B cell (primary cell): ENCODE data around the gene SH3BP2. TPM values are rescaled to one million over a fixed set of nuclear protein-coding genes. Genes with fewer than 3 reads are reported as not detected.
A peak's percentile ranks its signal among the peaks of the same experiment; 100 is the strongest.

ENCODE experiments used
- ATAC-seq: fragments of 200-7000 bp; cut with Tn5 transposase; one replicate; pipeline ENCODE4 v1.10.0; 2021; ENCODE audit warnings: low read depth, mild to moderate bottlenecking, moderate number of reproducible peaks, moderate library complexity
- CTCF ChIA-PET: fragments of 350-600 bp; sonication (Branson Sonifier 250); formaldehyde crosslinking; loops from one replicate; lab custom pipeline; 2021; ENCODE audit warnings: antibody characterized with exemption, inconsistent platforms; lab: Charles Lee
- POLR2A ChIA-PET: fragments of 350-600 bp; sonication (Branson Sonifier 250); formaldehyde crosslinking; loops from one replicate; lab custom pipeline; 2021; ENCODE audit warnings: antibody characterized with exemption; lab: Charles Lee
- DNase-seq: peaks from one replicate; pipeline ENCODE4 v3.0.0; 2013
- H2AFZ ChIP-seq: 2 replicates; pipeline ENCODE4 v1.6.1; 2012; ENCODE audit warnings: mild to moderate bottlenecking, low read depth, low read length; ENCODE audit not compliant: insufficient read depth, poor library complexity, severe bottlenecking
- H3K27ac ChIP-seq, 2 donors: 1 replicate in 1 of 2; 2 replicates in 1 of 2; pipeline ENCODE4 v1.5.1; 2012 to 2013; ENCODE audit warnings: low read length in 2 of 2, mild to moderate bottlenecking in 2 of 2, moderate library complexity in 1 of 2
- H3K27me3 ChIP-seq, 4 experiments: fragments of 200-600 bp in 1 of 4; sonication (generic) in 1 of 4; replicated peaks in 1 of 4; 1 replicate in 2 of 4; 2 replicates in 2 of 4; pipeline versions ENCODE4 v1.6.1 to v1.7.0; 2013 to 2016; ENCODE audit warnings: low read length in 3 of 4, mild to moderate bottlenecking in 2 of 4, mixed read lengths in 1 of 4, moderate library complexity in 1 of 4; ENCODE audit not compliant: insufficient read depth in 4 of 4, control insufficient read depth in 3 of 4; ENCODE audit errors: control extremely low read depth in 1 of 4
- H3K36me3 ChIP-seq, 2 experiments: replicated peaks in 1 of 2; 1 replicate in 1 of 2; 2 replicates in 1 of 2; pipeline versions ENCODE4 v1.6.1 to v1.7.1; 2013; ENCODE audit warnings: low read length in 1 of 2; ENCODE audit not compliant: insufficient read depth in 2 of 2, control insufficient read depth in 1 of 2; ENCODE audit errors: control extremely low read depth in 1 of 2, extremely low read depth in 1 of 2
- H3K4me1 ChIP-seq, 2 donors: fragments of 200-600 bp in 1 of 2; sonication (generic) in 1 of 2; 1 replicate in 1 of 2; 2 replicates in 1 of 2; pipeline versions ENCODE4 v1.5.1 to v1.6.1; 2013 to 2017; ENCODE audit warnings: low read length in 2 of 2; ENCODE audit not compliant: control insufficient read depth in 2 of 2, insufficient read depth in 2 of 2
- H3K4me2 ChIP-seq: replicated peaks from 2 replicates; pipeline ENCODE3; 2012; ENCODE audit warnings: mild to moderate bottlenecking, low read depth, low read length; ENCODE audit not compliant: poor library complexity, severe bottlenecking
- H3K4me3 ChIP-seq, 5 experiments: fragments of 200-600 bp in 1 of 5; sonication (generic) in 1 of 5; 1 replicate in 3 of 5; 2 replicates in 2 of 5; pipeline versions ENCODE4 v1.5.1 to v1.7.0; 2011 to 2016; ENCODE audit warnings: low read length in 4 of 5, mild to moderate bottlenecking in 4 of 5, low read depth in 2 of 5, control low read depth in 1 of 5, moderate library complexity in 1 of 5; ENCODE audit not compliant: insufficient read depth in 1 of 5; ENCODE audit errors: control extremely low read depth in 1 of 5, extremely low read depth in 1 of 5
- H3K79me2 ChIP-seq: fragments of 200-600 bp; sonication (generic); one replicate; pipeline ENCODE4 v1.6.0; 2016; ENCODE audit warnings: low read length; ENCODE audit not compliant: control insufficient read depth, insufficient read depth
- H3K9ac ChIP-seq: fragments of 200-600 bp; sonication (generic); 2 replicates; pipeline ENCODE4 v1.6.1; 2017; ENCODE audit warnings: mild to moderate bottlenecking, low read length, moderate library complexity
- H3K9me3 ChIP-seq, 3 donors: one replicate each; pipeline versions ENCODE4 v1.6.1 to v1.7.1; 2013; ENCODE audit warnings: low read length in 2 of 3; ENCODE audit not compliant: control insufficient read depth in 2 of 3, insufficient read depth in 1 of 3; ENCODE audit errors: control extremely low read depth in 1 of 3
- H4K20me1 ChIP-seq: 2 replicates; pipeline ENCODE4 v1.6.0; 2012; ENCODE audit warnings: mild to moderate bottlenecking, low read length; ENCODE audit not compliant: insufficient read depth, control insufficient read depth, poor library complexity, severe bottlenecking
- H3K27ac Mint-ChIP-seq: one replicate; pipeline ENCODE4 v1.8.0; 2021; ENCODE audit warnings: mixed read lengths
- H3K27me3 Mint-ChIP-seq: one replicate; pipeline ENCODE4 v1.8.0; 2021; ENCODE audit warnings: mixed read lengths
- H3K4me1 Mint-ChIP-seq: one replicate; pipeline ENCODE4 v1.8.0; 2021; ENCODE audit warnings: mixed read lengths
- H3K4me3 Mint-ChIP-seq: one replicate; pipeline ENCODE4 v1.8.0; 2021; ENCODE audit warnings: mixed read lengths
- H3K9me3 Mint-ChIP-seq: one replicate; pipeline ENCODE4 v1.8.0; 2022; ENCODE audit warnings: mixed read lengths; ENCODE audit not compliant: insufficient read depth
- EZH2 ChIP-seq: IDR thresholded peaks from 2 replicates; pipeline ENCODE4 v1.6.1; 2012; ENCODE audit warnings: borderline replicate concordance, low read depth, mild to moderate bottlenecking, moderate library complexity, low read length; ENCODE audit not compliant: insufficient read depth, poor library complexity, severe bottlenecking
- WGBS: methylation state at CpG from one replicate; pipeline ENCODE4 v1.1.5; 2013; ENCODE audit warnings: missing lambda C conversion rate; ENCODE audit not compliant: insufficient coverage; 5-methylcytosine and 5-hydroxymethylcytosine counted together
- intact Hi-C: fragments of 100-400 bp; cut with micrococcal nuclease; formaldehyde crosslinking; loops from one replicate; pipeline ENCODE4 v1.10.0; 2022
- polyA plus RNA-seq: library from polyadenylated mRNA; depleted of rRNA; stranded (reverse); fragments of >200 nt; gene quantifications from 2 replicates; pipeline ENCODE4 v1.2.3, GENCODE V29; 2012
- total RNA-seq, 2 donors: library from RNA; stranded (reverse); fragments of 120-200 nt in 1 of 2; gene quantifications; 1 replicate in 1 of 2; 2 replicates in 1 of 2; pipeline versions ENCODE4 v1.2.3 to v1.2.4, GENCODE V29; 2013 to 2022
- TF ChIP-seq, protein P1 (sequence below): fragments of 200-600 bp; IDR thresholded peaks from one replicate; pipeline ENCODE4 v1.8.0; 2022; ENCODE audit warnings: antibody characterized with exemption, mild to moderate bottlenecking

SH3BP2 gene
- total and polyA plus RNA-seq, 2 donors (not counting 1 experiment from before 2014, with no cell fraction given): 30.8 to 219 TPM

DNA sequence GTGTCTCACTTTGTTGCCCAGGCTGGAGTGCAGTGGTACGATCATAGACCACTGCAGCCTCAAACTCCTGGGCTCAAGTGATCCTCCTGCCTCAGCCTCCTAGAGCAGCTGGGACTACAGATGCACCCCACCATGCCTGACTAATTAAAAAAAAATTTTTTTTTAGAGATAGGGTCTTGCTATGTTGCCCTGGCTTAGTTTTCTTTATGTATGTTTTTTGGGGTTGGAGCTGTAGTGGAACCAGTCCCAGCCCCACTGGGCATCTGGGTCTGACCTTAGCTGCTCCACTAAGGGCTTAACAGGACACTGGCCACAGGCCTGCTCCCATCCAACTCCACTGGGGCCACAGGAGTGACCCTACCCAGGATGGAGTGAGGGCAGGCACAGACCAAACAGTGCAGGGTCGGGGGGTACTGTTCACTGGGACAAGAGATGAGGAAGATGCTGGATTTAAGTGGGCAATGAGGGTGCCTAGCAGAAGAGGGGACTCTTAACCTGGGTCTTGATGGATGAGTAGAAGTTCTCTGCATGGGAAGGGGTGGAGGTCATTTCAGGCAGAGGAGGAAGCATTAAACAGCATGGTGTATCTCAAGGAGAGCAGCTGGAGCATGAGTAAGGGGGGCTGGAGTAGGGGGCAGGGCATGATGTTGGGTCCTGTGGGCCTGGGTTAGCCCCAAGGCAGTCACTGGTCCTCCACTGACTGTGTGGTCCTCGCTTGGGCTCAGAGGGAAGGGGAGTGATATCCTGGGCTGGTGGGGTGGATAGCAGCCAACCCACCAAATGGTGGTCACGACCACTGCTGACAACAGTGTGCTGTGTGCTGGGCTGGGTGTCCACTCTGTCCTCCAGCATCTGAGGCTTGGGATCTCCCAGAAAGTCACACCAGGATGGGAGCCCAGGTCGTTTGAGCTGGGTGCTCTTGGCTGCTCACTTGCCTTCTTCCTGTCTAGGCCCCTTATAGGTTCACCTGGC lies 26.6 kb downstream of the SH3BP2 start:
- ATAC-seq: no peak
- Mint-ChIP-seq H3K9me3 (no peaks in the 10 kb centered on the region), H3K4me1 (peaks cover 41% of the 10 kb centered on the region), H3K27ac (no peak overlapping the region), H3K27me3 (no peaks in the 10 kb centered on the region), H3K4me3 (peak overlapping the region; percentile 81)
- Histone ChIP-seq H3K27ac (no peak overlapping the region), H3K79me2 (peaks cover 87% of the 10 kb centered on the region), H3K36me3 (peaks cover 0 to 61% of the 10 kb centered on the region in 2 experiments), H3K4me1 (peaks cover 41 to 52% of the 10 kb centered on the region in 2 donors), H2AFZ (no peak overlapping the region), H3K9ac (no peak overlapping the region), H4K20me1 (peaks cover 88% of the 10 kb centered on the region), H3K4me2 (peak overlapping the region; percentile 85), H3K27me3 (no peaks in the 10 kb centered on the region), H3K9me3 (no peaks in the 10 kb centered on the region), H3K4me3 (no peak overlapping the region)
- no peak for TF ChIP-seq EZH2
- TF ChIP-seq, protein P1, sequence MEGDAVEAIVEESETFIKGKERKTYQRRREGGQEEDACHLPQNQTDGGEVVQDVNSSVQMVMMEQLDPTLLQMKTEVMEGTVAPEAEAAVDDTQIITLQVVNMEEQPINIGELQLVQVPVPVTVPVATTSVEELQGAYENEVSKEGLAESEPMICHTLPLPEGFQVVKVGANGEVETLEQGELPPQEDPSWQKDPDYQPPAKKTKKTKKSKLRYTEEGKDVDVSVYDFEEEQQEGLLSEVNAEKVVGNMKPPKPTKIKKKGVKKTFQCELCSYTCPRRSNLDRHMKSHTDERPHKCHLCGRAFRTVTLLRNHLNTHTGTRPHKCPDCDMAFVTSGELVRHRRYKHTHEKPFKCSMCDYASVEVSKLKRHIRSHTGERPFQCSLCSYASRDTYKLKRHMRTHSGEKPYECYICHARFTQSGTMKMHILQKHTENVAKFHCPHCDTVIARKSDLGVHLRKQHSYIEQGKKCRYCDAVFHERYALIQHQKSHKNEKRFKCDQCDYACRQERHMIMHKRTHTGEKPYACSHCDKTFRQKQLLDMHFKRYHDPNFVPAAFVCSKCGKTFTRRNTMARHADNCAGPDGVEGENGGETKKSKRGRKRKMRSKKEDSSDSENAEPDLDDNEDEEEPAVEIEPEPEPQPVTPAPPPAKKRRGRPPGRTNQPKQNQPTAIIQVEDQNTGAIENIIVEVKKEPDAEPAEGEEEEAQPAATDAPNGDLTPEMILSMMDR: no peak
- CTCF ChIA-PET: interaction anchor here (0.7 kb wide), 1 partner anchor 16 kb away, joined by 3 read pairs; no protein-coding TSS in a partner anchor
- DNase-seq: no peak
- intact Hi-C loops: no loop called here
- WGBS: 88% methylated on average over 4 of the region's 5 CpGs
- POLR2A ChIA-PET: interaction anchor here (0.7 to 1.7 kb wide), 2 partner anchors 18 to 21 kb away, joined by 3 to 4 read pairs; no protein-coding TSS in a partner anchor
